GM19372 (cell line): ENCODE results near the gene HERC4.
"Not testable (repeated sequence)": the region's sequence is repeated elsewhere in the genome, so short reads cannot be mapped to it uniquely, and the experiment has no call there.

Experiments used
- ATAC-seq: cut with Tn5 transposase; IDR thresholded peaks from one replicate; pipeline ENCODE4 v1.9.1; 2021; ENCODE audit warnings: mild to moderate bottlenecking, low read depth, moderate library complexity; ENCODE audit not compliant: unreplicated experiment

Gene HERC4

DNA sequence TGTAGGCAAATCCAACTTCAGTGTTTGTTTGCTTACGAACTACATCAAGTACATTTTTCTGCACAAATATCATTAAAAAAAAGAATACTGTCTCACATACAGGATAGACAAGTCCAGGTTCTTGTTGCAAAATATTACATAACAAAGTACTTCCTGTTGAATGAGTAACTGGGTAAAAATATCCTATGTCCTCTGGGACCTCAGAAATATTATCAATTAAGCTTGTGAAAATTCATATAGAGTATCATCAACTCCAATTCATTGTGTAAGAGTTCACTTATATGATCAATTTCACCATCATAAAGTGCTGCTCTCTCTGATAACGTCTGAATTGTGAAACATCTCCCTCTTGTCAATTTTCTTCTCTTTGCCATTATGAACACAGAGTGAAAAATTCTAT, 22.6 kb downstream of the HERC4 start:
- no peak for ATAC-seq

DNA sequence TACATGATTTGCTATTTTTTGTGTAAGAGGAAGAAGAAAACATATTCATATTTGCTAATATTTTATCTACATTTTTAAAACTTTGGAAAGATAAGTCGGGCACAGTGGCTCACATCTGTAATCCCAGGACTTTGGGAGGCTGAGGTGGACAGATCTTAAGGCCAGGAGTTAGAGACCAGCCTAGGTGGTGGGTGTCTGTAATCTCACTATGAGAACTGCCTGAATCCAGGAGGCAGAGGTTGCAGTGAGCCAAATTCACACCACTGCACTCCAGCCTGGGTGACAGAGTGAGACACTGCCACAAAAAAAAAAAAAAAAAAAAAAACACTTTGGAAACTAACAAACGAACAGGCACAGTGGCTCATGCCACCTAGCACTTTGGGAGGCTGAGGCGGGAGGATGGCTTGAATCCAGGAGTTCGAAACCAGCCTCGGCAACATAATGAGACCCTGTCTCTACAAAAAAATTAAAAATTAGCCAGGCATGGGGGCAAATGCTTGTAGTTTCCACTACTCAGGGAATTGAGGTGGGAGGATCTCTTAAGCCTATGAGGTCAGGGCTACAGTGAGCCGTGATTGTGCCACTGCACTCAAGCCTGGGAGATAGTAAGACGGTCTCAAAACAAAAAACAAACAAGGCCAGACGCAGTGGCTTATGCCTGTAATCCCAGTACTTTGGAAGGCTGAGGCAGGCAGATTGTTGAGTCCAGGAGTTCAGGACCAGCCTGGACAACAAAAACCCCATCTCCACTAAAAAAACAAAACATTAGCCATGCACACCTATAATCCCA, 25.6 kb downstream of the HERC4 start:
- ATAC-seq, result no peak

DNA sequence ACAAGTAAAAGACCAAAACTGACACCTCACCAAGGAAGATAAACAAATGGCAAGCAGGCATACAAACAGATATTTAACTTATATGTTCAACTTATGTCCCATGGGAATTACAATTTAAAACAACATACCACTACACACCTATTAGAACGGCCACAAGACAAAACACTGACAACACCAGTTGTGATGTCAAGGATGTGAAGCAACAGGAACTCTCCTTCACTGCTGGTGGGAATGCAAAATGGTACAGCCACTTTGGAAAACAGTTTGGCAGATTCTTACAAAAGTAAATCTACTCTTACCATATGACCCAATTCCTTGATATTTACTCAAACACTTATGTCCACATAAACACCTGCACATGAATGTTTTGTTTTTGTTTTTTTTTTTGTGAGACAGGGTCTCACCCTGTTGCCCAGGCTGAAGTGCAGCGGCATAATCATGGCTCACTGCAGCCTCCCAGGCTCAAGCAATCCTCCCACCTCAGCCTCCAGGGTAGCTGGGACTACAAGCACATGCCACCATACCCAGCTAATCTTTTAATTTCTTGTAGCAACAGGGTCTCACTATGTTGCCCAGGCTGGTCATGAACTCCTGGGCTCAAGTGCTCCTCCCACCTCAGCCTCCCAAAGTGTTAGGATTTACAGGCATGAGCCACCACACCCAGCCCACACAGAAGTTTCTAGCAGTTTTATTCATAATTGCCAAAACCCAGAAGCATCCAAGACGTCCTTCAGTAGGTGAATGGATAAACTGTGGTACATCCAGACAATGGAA, 27.3 kb downstream of the HERC4 start:
- ATAC-seq, result no peak

- no peak for ATAC-seq
These were observed 28.0 kb downstream of the HERC4 start for GRCh38 chr10:68047122-68047521.

DNA sequence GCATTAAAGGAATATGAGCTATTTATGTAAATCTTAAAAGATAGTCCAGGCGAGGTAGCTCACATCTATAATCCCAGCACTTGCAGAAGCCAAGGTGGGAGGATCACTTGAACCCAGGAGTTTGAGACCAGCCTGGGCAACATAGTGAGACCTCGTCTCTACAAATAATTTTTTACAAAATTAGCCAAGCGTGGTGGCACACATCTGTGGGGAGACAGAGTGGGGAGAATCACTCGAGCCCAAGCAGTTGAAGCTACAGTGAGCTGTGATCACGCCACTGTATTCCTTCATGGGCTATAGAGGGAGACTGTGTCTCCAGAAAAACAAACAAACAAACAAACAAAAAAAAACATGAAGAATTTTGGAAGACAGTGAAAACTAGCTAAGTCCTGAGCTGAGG, 28.4 kb downstream of the HERC4 start:
- no peak for ATAC-seq

DNA sequence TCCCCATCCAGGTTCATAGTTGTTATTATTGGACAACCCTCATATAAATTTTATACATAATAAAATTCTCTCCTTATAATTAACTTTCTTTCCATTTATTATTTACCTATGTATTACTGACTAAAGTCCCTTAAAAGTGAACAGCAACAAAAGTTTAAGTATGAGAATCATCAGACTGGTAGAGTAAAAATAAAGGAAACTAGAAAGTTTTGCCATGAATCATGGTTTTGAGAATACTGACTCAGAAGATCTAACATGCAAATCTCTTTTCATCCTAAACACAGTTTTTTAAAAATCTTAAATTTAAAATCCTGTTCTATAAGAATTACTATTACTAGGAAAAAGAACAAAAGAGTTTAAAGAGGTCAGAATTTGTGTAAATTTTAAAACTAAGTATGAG, 32.1 kb downstream of the HERC4 start:
- no peak for ATAC-seq

DNA sequence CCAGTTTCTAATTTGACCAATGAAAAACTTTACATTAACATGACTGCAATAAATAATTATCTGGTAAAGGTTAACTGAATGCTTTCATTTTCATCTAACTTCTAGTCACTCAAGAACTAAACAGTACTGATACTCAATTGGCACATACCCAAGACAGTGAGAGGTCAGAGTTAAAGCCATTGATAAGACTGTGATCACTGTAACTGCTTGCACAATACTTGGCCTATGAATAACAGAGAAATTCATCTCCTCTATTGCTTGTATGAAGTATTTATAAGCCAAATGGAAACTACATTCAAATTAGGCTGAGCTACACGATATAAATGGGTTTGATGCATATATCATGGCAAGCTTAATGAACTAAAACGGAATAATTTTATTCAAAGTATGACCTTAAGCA, 43.0 kb downstream of the HERC4 start:
- no peak for ATAC-seq

DNA sequence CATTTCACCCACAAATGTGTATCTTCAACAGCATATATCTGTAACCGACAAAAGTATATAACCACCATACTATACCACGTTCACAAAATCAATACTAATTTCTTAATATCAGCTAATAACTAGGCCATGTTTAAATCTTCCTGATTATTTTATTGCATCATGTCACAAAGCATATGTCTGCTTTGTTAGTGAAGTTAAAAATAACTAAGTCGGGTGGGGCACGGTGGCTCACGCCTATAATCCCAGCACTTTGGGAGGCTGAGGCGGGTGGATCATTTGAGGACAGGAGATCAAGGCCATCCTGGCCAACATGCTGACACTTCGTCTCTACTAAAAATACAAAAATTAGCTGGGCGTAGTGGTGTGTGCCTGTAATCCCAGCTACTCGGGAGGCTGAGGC, 47.7 kb downstream of the HERC4 start:
- no peak for ATAC-seq

DNA sequence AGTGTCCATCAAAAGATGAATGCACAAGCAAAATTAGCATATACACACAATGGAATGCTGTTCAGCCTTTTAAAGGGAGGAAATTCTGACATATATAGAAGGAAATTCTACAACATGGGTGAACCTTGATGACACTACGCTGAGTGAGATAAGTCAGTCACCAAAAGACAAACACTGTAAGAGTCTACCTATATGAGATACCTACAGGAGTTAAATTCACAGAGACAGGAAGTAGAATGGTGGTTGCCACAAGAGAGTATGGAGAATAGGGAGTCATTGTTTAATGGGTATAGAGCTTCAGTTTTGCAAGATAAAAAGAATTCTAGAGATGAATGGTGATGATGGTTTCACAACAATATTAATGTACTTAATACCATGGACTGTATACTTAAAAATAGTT, 51.8 kb downstream of the HERC4 start:
- ATAC-seq, result no peak

DNA sequence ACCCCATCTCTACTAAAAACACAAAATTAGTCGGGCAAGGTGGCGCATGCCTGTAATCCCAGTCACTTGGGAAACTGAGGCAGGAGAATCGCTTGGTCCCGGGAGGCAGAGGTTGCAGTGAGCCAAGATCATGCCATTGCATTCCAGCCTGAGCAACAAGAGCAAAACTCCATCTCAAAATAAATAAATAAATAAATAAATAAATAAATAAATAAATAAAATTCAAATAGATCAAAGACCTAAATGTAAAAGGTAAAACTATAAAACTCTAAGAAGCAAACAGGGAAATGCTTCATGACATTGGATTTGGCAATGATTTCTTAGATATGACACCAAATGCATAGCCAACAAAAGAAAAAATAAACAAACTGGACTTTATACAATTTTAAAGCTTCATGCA, 52.8 kb downstream of the HERC4 start:
- not testable (repeated sequence) for ATAC-seq

DNA sequence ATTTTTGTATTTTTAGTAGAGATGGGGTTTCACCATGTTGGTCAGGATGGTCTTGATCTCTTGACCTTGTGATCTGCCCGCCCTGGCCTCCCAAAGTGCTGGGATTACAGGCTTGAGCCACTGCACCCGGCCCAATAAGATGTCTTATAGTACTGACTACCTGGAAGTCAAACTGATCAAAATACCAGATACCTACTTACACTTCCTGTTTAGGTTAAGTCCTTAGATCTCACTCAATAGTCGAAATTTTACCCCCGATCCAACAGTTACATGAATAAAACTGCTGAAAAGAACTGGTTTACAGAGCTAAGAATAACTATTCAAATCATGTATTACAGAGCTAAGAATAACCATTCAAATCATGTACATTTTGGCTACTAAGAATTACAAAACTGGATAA, 58.6 kb downstream of the HERC4 start:
- not testable (repeated sequence) for ATAC-seq

DNA sequence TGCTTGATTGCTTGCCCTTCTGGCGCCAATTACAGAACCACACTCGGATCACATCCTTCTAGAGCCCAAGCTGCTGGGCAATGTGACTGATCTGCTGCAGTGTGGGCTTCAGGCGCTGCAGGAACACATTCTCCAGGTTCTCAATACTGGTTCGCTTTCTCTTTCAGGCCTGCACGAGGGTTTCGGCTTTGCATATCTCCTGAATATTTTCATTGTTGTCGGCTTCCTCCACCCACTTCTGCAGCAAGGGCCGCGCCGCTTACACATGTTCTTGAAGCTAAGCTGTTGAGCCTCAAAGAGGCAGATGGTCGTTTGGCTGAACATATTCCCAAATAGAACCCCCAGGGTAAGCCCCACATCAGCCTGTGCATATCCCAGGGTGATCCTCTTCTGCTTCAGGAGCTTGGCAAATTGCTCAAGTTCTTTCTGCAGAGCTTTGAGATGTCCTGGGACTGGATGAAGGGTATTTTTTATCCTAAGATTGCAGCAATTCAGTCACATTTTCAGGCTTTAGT, 64.6 kb downstream of the HERC4 start:
- no peak for ATAC-seq

DNA sequence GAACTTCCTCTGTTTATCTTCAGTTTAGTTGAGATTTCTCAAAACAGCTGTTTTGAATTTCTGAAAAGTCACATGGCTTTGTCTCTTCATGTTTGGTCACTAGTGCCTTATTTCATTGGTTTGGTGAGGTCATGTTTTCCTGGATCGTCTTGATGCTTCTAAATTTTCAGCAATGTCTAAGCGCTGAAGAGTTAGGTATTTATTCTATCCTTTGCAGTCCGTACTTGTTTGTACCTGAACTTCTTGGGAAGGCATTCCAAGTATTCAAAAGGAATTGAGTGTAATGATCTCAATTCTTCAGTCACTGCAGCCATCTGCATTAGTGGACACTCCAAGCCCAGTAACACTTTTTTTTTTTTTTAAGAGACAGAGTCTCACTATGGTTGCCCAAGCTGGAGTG, 67.7 kb downstream of the HERC4 start:
- ATAC-seq, result no peak

- ATAC-seq, result no peak
These were observed 73.5 kb downstream of the HERC4 start for GRCh38 chr10:68001539-68001938.

- ATAC-seq, result no peak
These were observed 74.1 kb downstream of the HERC4 start for GRCh38 chr10:68001000-68001399.

DNA sequence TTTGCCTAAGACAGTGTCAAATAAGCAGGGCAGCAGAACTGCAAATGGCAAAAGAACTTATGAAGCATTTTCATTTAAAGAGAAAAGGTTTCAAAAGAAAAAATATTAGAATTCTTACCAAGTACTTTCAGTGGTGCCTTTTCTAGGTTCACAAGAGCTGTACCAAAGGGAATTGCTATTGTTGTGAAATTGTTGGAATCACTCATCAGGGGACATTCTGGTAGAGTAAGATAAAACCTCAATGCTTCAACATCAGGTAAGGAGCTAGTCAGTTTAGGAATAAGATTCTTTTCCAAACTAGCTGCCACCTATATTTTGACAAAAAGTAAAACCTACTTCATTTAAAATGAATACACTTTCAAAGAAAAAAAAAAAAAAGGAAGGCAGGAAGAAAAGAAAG, 85.0 kb downstream of the HERC4 start:
- ATAC-seq, result no peak

DNA sequence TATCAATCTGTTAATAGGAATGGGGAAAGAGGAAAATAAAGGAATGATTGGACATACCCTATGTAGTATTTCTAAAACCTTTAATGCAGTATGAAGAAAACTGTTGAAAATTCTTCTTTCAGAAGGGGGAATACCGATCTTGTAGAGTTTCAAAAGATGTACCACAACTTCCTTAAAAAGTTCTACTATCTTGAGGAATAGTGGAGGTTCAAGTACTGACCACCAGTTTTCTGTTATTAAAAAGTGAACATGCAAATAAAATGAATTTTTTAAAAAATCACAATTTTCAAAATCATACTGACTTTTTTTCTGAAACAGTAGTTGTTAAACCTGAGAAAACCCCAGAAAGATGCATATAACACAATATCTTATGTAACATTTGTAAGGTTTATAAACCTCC, 86.5 kb downstream of the HERC4 start:
- no peak for ATAC-seq

DNA sequence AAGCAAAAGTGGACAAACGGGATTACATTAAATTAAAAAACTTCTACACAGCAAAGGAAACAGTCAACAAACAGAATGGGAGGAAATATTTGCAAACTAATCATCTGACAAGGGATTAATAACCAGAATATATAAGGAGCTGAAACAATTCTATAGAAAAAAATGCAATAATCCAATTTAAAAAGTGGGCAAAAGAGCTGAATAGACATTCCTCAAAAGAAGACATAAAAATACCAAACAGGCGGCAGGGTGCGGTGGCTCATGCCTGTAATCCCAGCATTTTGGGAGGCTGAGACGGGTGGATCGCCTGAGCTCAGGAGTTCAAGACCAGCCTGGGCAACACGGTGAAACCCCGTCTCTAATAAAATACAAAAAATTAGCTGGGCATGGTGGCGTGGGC, 92.5 kb downstream of the HERC4 start:
- ATAC-seq, result not testable (repeated sequence)

DNA sequence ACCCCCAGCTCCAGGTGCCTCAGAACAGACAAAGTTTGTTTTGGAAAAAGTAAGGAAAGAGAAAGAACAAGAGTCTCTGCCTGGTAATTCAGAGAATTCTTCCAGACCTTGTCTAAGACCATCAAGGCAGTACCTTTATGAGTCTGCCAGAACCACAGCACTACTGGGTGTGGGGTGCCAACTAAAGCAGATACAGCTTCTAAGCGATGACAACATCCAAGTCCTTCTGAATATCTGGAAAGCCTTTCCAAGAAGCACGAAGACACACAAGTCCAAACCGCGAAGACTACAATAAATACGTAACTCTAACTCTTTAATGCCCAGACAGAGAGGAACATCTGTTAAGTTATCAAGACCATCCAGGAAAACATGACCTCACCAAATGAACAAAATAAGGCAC, 96.3 kb downstream of the HERC4 start:
- ATAC-seq, result no peak

GRCh38 chr10:67977251-67977650, 97.8 kb downstream of the HERC4 start:
- ATAC-seq, result no peak

GRCh38 chr10:67976292-67977245, 98.5 kb downstream of the HERC4 start:
- no peak for ATAC-seq
